ENCODE data around the gene ALKAL2. TPM values are rescaled to one million over a fixed set of nuclear protein-coding genes. Genes with fewer than 3 reads are reported as not detected.

The ALKAL2 gene
- total RNA-seq, 1 donor = not detected

GRCh38 chr2:248724-249123 is 39.2 kb downstream of the ALKAL2 start:
- no peak for DNase-seq (ENCODE audit: insufficient read length, low spot score, missing footprints)
- no peaks in the 10 kb centered on the region for H3K9me3 ChIP-seq (ENCODE audit: low read depth, low read length)
- H3K79me2 ChIP-seq (ENCODE audit: insufficient read depth, low read length) = no peaks in the 10 kb centered on the region
- H3K4me3 ChIP-seq (ENCODE audit: insufficient read depth, low read length) = no peak overlapping the region
- H3K4me2 ChIP-seq (ENCODE audit: insufficient read depth, low read length) = no peak overlapping the region
- H4K20me1 ChIP-seq (ENCODE audit: insufficient read depth, low read length) = no peaks in the 10 kb centered on the region
- no peak for TF ChIP-seq CTCF (IDR thresholded peaks at IDR 0.05; ENCODE audit: extremely low read depth, low read depth, low read length)
- H2AFZ ChIP-seq (ENCODE audit: low read length) = no peak overlapping the region
- no peak overlapping the region for H3K27ac ChIP-seq (ENCODE audit: low read depth, low read length)
- H3K27me3 ChIP-seq (ENCODE audit: insufficient read depth, low read length) = no peaks in the 10 kb centered on the region
- peaks cover 31% of the 10 kb centered on the region for H3K36me3 ChIP-seq (ENCODE audit: insufficient read depth, low read length)
- H3K4me1 ChIP-seq (ENCODE audit: insufficient read depth, low read length) = peaks cover 4% of the 10 kb centered on the region

GRCh38 chr2:246489-247144 is 41.3 kb downstream of the ALKAL2 start:
- Histone ChIP-seq H3K27ac (ENCODE audit: low read depth, low read length) (peak overlapping the region; percentile 26), H4K20me1 (ENCODE audit: insufficient read depth, low read length) (no peaks in the 10 kb centered on the region), H3K9me3 (ENCODE audit: low read depth, low read length) (no peaks in the 10 kb centered on the region), H3K4me1 (ENCODE audit: insufficient read depth, low read length) (peaks cover 4% of the 10 kb centered on the region), H3K36me3 (ENCODE audit: insufficient read depth, low read length) (peaks cover 43% of the 10 kb centered on the region), H3K27me3 (ENCODE audit: insufficient read depth, low read length) (no peaks in the 10 kb centered on the region), H3K4me3 (ENCODE audit: insufficient read depth, low read length) (no peak overlapping the region), H2AFZ (ENCODE audit: low read length) (no peak overlapping the region), H3K79me2 (ENCODE audit: insufficient read depth, low read length) (no peaks in the 10 kb centered on the region), H3K4me2 (ENCODE audit: insufficient read depth, low read length) (no peak overlapping the region)
- DNase-seq (ENCODE audit: insufficient read length, low spot score, missing footprints) = peak; percentile 58
- peak; percentile 60 for TF ChIP-seq CTCF (IDR thresholded peaks at IDR 0.05; ENCODE audit: extremely low read depth, low read depth, low read length)

GRCh38 chr2:244547-244946 is 43.3 kb downstream of the ALKAL2 start:
- H4K20me1 ChIP-seq (ENCODE audit: insufficient read depth, low read length) = no peaks in the 10 kb centered on the region
- peaks cover 4% of the 10 kb centered on the region for H3K4me1 ChIP-seq (ENCODE audit: insufficient read depth, low read length)
- H3K79me2 ChIP-seq (ENCODE audit: insufficient read depth, low read length) = no peaks in the 10 kb centered on the region
- no peak overlapping the region for H3K4me2 ChIP-seq (ENCODE audit: insufficient read depth, low read length)
- no peaks in the 10 kb centered on the region for H3K9me3 ChIP-seq (ENCODE audit: low read depth, low read length)
- H3K27ac ChIP-seq (ENCODE audit: low read depth, low read length) = no peak overlapping the region
- no peaks in the 10 kb centered on the region for H3K27me3 ChIP-seq (ENCODE audit: insufficient read depth, low read length)
- H3K36me3 ChIP-seq (ENCODE audit: insufficient read depth, low read length) = peaks cover 34% of the 10 kb centered on the region
- no peak overlapping the region for H3K4me3 ChIP-seq (ENCODE audit: insufficient read depth, low read length)
- TF ChIP-seq CTCF (IDR thresholded peaks at IDR 0.05; ENCODE audit: extremely low read depth, low read depth, low read length) = no peak
- H2AFZ ChIP-seq (ENCODE audit: low read length) = no peak overlapping the region
- DNase-seq (ENCODE audit: insufficient read length, low spot score, missing footprints) = no peak

GRCh38 chr2:238869-239268 is 49.0 kb downstream of the ALKAL2 start:
- Histone ChIP-seq H3K36me3 (ENCODE audit: insufficient read depth, low read length) (peaks cover 20% of the 10 kb centered on the region), H2AFZ (ENCODE audit: low read length) (no peak overlapping the region), H4K20me1 (ENCODE audit: insufficient read depth, low read length) (no peaks in the 10 kb centered on the region), H3K27ac (ENCODE audit: low read depth, low read length) (no peak overlapping the region), H3K9me3 (ENCODE audit: low read depth, low read length) (no peaks in the 10 kb centered on the region), H3K79me2 (ENCODE audit: insufficient read depth, low read length) (no peaks in the 10 kb centered on the region), H3K4me3 (ENCODE audit: insufficient read depth, low read length) (no peak overlapping the region), H3K4me2 (ENCODE audit: insufficient read depth, low read length) (no peak overlapping the region), H3K4me1 (ENCODE audit: insufficient read depth, low read length) (no peaks in the 10 kb centered on the region), H3K27me3 (ENCODE audit: insufficient read depth, low read length) (no peaks in the 10 kb centered on the region)
- TF ChIP-seq CTCF (IDR thresholded peaks at IDR 0.05; ENCODE audit: extremely low read depth, low read depth, low read length) = no peak
- no peak for DNase-seq (ENCODE audit: insufficient read length, low spot score, missing footprints)

Measured in osteoblast (primary cell).